ENCODE data around the gene KRTAP10-12. TPM values are rescaled to one million over a fixed set of nuclear protein-coding genes. Genes with fewer than 3 reads are reported as not detected.

KRTAP10-12 gene
- polyA plus RNA-seq, 1 donor from 2014 or later = not detected

DNA sequence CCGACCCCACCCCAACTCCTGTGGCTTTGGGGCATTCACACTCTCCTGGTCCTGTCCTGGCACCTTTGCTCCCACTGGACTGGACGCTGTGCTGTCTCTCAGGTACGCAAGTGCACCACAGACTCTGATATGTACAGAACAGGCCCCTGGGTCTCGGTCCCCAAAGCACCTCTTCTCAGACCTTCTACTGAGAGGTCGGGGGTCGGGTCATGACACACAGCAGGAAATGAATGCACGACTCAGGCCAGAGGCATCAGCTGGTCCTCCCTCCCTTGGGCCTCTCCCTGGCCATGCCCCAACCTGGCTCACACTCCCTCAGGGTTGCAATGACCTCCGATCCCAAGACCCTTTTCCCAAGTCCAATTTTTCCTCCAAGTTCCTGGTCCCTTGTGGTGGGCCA, 1.8 kb upstream of the KRTAP10-12 start:
- Histone ChIP-seq H3K9me2 (ENCODE audit: insufficient read depth, low read length) (no peaks in the 10 kb centered on the region), H3K9me3 (ENCODE audit: low read length) (peaks cover 10% of the 10 kb centered on the region), H3K79me2 (replicated peaks; ENCODE audit: insufficient read depth, low read length) (no peaks in the 10 kb centered on the region), H2AFZ (ENCODE audit: low read depth, low read length) (no peak overlapping the region), H3K36me3 (ENCODE audit: insufficient read depth, low read length) (no peaks in the 10 kb centered on the region), H3K4me3 (ENCODE audit: low read length) (no peak overlapping the region), H3K4me2 (ENCODE audit: low read length) (no peak overlapping the region), H3F3A (ENCODE audit: insufficient read depth, low read length, poor library complexity, severe bottlenecking) (no peaks in the 10 kb centered on the region), H4K20me1 (ENCODE audit: insufficient read depth) (no peaks in the 10 kb centered on the region), H3K9ac (ENCODE audit: low read length) (no peak overlapping the region), H3K27me3 (ENCODE audit: insufficient read depth, low read depth, low read length) (no peaks in the 10 kb centered on the region), H3K27ac (ENCODE audit: low read length) (no peak overlapping the region)
- TF ChIP-seq EP300 (conservative IDR thresholded peaks at IDR 0.05; ENCODE audit: poor library complexity, severe bottlenecking) = no peak
- TF ChIP-seq EZH2 (IDR thresholded peaks at IDR 0.05; ENCODE audit: borderline replicate concordance, insufficient read depth, low read length, poor library complexity, severe bottlenecking) = no peak
- TF ChIP-seq, protein P1, sequence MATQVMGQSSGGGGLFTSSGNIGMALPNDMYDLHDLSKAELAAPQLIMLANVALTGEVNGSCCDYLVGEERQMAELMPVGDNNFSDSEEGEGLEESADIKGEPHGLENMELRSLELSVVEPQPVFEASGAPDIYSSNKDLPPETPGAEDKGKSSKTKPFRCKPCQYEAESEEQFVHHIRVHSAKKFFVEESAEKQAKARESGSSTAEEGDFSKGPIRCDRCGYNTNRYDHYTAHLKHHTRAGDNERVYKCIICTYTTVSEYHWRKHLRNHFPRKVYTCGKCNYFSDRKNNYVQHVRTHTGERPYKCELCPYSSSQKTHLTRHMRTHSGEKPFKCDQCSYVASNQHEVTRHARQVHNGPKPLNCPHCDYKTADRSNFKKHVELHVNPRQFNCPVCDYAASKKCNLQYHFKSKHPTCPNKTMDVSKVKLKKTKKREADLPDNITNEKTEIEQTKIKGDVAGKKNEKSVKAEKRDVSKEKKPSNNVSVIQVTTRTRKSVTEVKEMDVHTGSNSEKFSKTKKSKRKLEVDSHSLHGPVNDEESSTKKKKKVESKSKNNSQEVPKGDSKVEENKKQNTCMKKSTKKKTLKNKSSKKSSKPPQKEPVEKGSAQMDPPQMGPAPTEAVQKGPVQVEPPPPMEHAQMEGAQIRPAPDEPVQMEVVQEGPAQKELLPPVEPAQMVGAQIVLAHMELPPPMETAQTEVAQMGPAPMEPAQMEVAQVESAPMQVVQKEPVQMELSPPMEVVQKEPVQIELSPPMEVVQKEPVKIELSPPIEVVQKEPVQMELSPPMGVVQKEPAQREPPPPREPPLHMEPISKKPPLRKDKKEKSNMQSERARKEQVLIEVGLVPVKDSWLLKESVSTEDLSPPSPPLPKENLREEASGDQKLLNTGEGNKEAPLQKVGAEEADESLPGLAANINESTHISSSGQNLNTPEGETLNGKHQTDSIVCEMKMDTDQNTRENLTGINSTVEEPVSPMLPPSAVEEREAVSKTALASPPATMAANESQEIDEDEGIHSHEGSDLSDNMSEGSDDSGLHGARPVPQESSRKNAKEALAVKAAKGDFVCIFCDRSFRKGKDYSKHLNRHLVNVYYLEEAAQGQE (IDR thresholded peaks at IDR 0.05; ENCODE audit: borderline replicate concordance) = no peak
- TF ChIP-seq TAF1 (IDR thresholded peaks at IDR 0.05; ENCODE audit: low read depth) = no peak
- no peak for TF ChIP-seq POLR2AphosphoS5 (IDR thresholded peaks at IDR 0.05)
- TF ChIP-seq, protein P2, sequence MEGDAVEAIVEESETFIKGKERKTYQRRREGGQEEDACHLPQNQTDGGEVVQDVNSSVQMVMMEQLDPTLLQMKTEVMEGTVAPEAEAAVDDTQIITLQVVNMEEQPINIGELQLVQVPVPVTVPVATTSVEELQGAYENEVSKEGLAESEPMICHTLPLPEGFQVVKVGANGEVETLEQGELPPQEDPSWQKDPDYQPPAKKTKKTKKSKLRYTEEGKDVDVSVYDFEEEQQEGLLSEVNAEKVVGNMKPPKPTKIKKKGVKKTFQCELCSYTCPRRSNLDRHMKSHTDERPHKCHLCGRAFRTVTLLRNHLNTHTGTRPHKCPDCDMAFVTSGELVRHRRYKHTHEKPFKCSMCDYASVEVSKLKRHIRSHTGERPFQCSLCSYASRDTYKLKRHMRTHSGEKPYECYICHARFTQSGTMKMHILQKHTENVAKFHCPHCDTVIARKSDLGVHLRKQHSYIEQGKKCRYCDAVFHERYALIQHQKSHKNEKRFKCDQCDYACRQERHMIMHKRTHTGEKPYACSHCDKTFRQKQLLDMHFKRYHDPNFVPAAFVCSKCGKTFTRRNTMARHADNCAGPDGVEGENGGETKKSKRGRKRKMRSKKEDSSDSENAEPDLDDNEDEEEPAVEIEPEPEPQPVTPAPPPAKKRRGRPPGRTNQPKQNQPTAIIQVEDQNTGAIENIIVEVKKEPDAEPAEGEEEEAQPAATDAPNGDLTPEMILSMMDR (IDR thresholded peaks at IDR 0.05; ENCODE audit: poor library complexity, severe bottlenecking) = no peak
- TF ChIP-seq MXI1 (conservative IDR thresholded peaks at IDR 0.05; ENCODE audit: poor library complexity, severe bottlenecking) = no peak
- no peak for TF ChIP-seq RAD21 (conservative IDR thresholded peaks at IDR 0.05)
- no peak for TF ChIP-seq SMC3 (conservative IDR thresholded peaks at IDR 0.05; ENCODE audit: poor library complexity)

DNA sequence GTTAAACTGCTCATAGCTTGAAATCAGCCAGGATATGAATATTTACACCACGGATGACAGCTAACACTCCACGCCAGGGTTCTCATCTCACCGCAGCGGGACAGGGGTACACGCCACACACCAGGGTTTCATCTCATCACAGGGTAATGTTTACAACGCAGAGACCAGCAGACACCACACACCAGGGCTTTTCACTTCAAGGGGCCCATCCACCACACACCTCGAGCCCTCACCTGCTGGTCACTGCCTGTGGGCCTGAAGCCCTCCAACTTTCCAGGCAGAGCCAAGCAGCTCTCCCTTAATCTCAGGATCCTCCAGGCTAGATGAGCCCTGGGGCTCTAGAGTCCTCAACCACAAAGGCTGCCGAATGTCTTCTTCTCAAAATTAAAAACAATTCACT, 1.3 kb upstream of the KRTAP10-12 start:
- H3K27me3 ChIP-seq (ENCODE audit: insufficient read depth, low read depth, low read length) = no peaks in the 10 kb centered on the region
- TF ChIP-seq POLR2AphosphoS5 (IDR thresholded peaks at IDR 0.05) (no peak), RAD21 (conservative IDR thresholded peaks at IDR 0.05) (no peak), TAF1 (IDR thresholded peaks at IDR 0.05; ENCODE audit: low read depth) (no peak), MXI1 (conservative IDR thresholded peaks at IDR 0.05; ENCODE audit: poor library complexity, severe bottlenecking) (no peak), EZH2 (IDR thresholded peaks at IDR 0.05; ENCODE audit: borderline replicate concordance, insufficient read depth, low read length, poor library complexity, severe bottlenecking) (no peak), EP300 (conservative IDR thresholded peaks at IDR 0.05; ENCODE audit: poor library complexity, severe bottlenecking) (no peak), SMC3 (conservative IDR thresholded peaks at IDR 0.05; ENCODE audit: poor library complexity) (no peak)
- TF ChIP-seq, protein P1 (IDR thresholded peaks at IDR 0.05; ENCODE audit: borderline replicate concordance) = no peak
- TF ChIP-seq, protein P2 (IDR thresholded peaks at IDR 0.05; ENCODE audit: poor library complexity, severe bottlenecking) = no peak
- no peak overlapping the region for H2AFZ ChIP-seq (ENCODE audit: low read depth, low read length)

More for the DNA sequence above, 1.3 kb upstream of the KRTAP10-12 start:
- Histone ChIP-seq H4K20me1 (ENCODE audit: insufficient read depth) (no peaks in the 10 kb centered on the region), H3K4me2 (ENCODE audit: low read length) (no peak overlapping the region), H3K36me3 (ENCODE audit: insufficient read depth, low read length) (no peaks in the 10 kb centered on the region), H3K4me3 (ENCODE audit: low read length) (no peak overlapping the region), H3K9me2 (ENCODE audit: insufficient read depth, low read length) (no peaks in the 10 kb centered on the region), H3K79me2 (replicated peaks; ENCODE audit: insufficient read depth, low read length) (no peaks in the 10 kb centered on the region), H3K9ac (ENCODE audit: low read length) (no peak overlapping the region), H3F3A (ENCODE audit: insufficient read depth, low read length, poor library complexity, severe bottlenecking) (no peaks in the 10 kb centered on the region), H3K27ac (ENCODE audit: low read length) (no peak overlapping the region), H3K9me3 (ENCODE audit: low read length) (peaks cover 10% of the 10 kb centered on the region)

Measured in neural cell (in vitro differentiated cells).